SW 1271 (cell line): Measurements from ENCODE around the gene SDF4.
"Not testable (repeated sequence)": the region's sequence is repeated elsewhere in the genome, so short reads cannot be mapped to it uniquely, and the experiment has no call there.

Experiments used
- DNase-seq, 2 experiments: peaks; one replicate each; lab custom pipeline; 2025; lab: John Stamatoyannopoulos, UW

The SDF4 gene

GRCh38 chr1:1259951-1260600, 28.3 kb upstream of the SDF4 start:
- DNase-seq: no peak

DNA sequence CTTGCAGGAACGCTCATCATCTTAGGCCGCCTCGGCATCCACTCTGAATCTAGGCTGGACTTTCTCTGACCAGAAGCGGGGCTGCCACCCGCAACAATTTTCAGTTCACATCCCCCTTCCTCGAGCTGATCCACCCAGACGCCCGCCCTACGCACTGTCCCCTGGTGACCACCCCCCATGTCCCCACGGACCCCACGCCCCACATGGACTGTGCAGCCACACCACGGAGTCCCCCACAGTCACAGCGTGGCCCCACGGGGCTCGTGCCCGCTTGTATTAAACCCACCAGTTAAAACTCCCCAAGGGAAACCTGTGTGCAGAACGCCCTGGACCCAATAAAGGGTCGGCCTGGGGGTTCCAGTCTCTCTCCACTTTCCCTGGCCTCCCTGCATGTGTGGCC, 27.7 kb upstream of the SDF4 start:
- no peak for DNase-seq

DNA sequence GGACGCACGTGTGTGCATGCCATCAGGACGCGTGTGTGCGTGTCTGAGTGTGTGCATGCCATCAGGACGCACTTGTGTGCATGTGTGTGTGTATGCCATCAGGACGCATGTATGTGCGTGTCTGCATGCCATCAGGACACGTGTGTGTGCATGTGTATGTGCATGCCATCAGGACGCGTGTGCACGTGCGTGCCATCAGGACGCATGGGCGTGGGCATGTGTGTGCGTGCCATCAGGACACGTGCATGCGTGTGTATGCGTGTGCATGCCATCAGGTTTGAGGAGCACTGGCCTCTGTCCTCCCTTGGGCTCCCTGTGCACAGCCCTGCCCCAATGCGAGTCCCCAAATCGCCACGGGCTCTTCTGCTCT, 27.3 kb upstream of the SDF4 start:
- no peak for DNase-seq

DNA sequence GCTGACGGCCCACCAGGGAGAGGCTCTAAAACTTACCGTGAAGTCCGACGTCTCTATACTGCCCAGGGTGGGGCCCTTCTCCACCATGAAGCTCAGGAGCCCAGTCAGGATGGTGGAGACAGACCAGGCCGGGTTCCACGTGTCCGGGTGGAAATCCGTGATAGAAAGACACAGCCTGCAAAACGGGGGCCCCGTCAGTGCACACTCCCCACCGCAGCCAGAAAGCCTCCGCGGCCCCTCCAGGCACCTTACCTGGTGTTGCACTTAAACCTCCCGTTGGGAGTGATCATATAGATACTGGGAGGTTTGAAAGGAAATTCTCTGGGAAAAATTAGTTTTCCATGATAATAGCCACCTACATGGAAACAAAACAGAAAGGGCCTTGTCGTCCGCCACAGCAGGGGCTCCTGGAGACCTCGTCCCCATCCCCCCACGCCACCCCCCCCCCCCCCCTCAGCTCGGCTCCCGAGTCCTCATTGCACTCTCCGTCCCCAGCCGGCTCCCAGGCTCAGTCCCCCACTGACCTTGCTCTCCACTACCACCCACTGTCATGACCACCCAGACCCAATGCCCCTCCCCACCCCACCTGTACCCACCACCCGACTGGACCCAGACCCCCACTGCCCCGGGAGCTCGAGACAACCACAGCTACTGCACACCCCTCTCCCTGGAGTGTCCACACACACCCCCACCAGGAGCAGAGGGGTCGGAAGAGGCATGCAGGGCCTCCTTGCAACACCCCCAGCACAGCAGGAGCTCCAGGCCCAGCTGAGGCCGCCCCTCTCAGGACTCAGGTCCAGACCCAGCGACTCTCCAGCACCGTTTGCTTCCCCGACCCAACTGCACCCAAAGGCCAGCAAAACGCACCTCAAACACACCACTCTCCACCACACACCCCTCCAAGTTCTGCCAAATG, 25.4 kb upstream of the SDF4 start:
- no peak for DNase-seq

- no peak for DNase-seq
Observed at GRCh38 chr1:1255611-1256010, 23.8 kb upstream of the SDF4 start.

DNA sequence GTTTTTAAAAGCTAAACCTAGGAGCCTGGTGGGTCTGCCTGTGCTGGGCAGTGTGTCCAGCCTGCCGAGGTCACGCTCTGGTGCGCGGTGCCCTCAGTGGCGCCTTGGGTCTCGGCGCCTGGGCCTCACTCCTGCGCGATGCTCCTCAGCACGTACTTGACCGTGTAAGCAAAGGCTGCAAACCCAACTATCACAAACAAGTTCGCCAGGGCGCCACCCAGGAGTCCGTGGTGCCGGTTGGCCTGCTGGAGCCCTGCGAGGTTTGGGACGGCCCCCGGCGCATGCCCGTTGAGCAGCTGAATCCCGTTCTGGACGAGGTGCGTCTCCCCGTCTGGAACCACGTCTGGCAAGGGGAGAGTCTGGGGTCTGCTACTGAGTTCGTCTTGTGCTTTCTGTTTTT, 23.3 kb upstream of the SDF4 start:
- no peak for DNase-seq

DNA sequence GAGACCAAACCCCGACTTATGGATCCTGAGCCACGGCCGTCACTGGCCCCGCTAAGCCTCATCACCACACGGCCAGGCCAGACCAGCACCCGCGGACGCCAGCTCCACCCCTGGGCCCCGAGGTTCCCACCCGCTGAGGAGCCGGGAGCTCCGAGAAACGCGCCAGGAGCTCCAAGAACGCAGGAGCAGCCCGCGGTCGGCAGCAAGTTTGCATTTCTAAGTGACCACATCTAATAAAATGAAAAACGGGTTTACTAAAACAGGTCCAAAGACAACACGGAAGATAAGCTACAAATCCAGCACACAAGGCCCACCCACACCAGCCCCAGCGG, 22.8 kb upstream of the SDF4 start:
- DNase-seq: no peak

GRCh38 chr1:1253972-1254666, 22.3 kb upstream of the SDF4 start:
- DNase-seq: no peak

- no peak for DNase-seq
Observed at GRCh38 chr1:1253314-1253713, 21.5 kb upstream of the SDF4 start.

GRCh38 chr1:1250786-1251284, 19.0 kb upstream of the SDF4 start:
- no peak for DNase-seq

- not testable (repeated sequence) for DNase-seq
Observed at GRCh38 chr1:1248009-1248913, 16.5 kb upstream of the SDF4 start.

GRCh38 chr1:1247341-1247913, 15.6 kb upstream of the SDF4 start:
- no peak for DNase-seq

- DNase-seq: no peak
Observed at GRCh38 chr1:1246577-1247340, 15.0 kb upstream of the SDF4 start, which contains the start of gene C1QTNF12. TSS of gene C1QTNF12 (minus strand) at chr1:1246722. CDS start at chr1:1246690, 32 bp downstream.

- no peak for DNase-seq
Observed at GRCh38 chr1:1245817-1246576, 14.2 kb upstream of the SDF4 start.

- DNase-seq: no peak
Observed at GRCh38 chr1:1245178-1245816, 13.5 kb upstream of the SDF4 start.

DNA sequence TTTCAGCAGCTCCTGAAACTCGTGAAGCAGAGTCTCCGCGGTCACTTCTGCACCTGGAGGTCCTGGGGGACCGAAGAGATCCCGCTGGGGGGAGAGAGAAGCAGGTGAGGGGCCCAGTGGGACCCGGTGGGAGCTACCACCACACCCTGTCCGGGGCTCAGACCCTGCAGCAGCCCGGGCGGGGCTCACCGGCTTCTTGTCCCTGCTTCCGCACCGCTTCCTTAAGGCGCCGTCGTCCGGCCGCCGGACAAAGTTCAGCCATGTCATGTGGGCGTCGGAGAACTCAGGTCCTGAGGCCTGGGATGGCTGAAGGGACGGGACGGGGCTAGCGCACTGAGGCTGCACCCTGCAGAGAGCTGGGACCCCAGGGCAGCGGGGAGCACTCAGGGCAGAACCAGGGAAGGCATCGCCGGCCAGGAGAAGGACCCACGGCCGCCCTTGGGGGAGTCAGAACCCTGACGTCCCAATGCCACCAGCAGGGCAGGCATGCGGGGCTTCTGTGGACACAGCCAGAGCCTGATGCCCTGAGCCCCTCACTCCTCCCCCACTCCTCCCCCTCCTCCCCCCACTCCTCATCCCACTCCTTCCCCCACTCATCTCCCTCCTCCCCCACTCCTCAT, 12.5 kb upstream of the SDF4 start:
- no peak for DNase-seq

DNA sequence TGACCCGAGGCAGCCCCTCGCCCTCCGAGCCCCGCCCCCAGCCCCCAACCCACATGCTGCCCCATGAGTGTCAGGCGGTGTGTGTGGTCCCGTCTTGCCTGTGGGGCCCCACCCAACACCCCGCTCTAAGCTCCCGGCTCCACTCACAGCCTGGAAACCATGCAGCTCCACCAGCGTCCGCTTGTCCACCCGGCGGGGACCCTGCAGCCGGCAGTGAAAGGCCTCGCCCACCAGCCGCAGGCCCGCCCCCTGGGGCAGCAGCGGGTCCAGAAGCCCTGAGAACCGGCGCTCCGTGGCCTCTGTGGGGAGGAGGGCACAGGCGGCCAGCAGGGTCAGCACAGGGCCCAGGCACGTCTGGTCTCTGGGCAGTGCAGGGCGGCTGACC, 12.0 kb upstream of the SDF4 start:
- DNase-seq: no peak

- no peak for DNase-seq
Observed at GRCh38 chr1:1243266-1243660, 11.5 kb upstream of the SDF4 start.
